PC-9 (cell line): ENCODE results near the gene HIVEP2. TPM values are rescaled to one million over a fixed set of nuclear protein-coding genes. Genes with fewer than 3 reads are reported as not detected.

Experiments used
- BruUV-seq: library from RNA; stranded (reverse); fragments of 400-500 nt; replicated peaks from 2 replicates; lab custom pipeline; 2021; lab: Mats Ljungman, UMichigan
- CTCF ChIA-PET: fragments of 300-600 bp; sonication (Branson Sonifier 250); formaldehyde crosslinking; loops from one replicate; lab custom pipeline; 2022; ENCODE audit warnings: antibody characterized with exemption; lab: Charles Lee
- POLR2A ChIA-PET: fragments of 300-600 bp; sonication (Branson Sonifier 250); formaldehyde crosslinking; loops from one replicate; lab custom pipeline; 2022; ENCODE audit warnings: antibody characterized with exemption; ENCODE audit not compliant: unreplicated experiment; lab: Charles Lee
- DNase-seq, 2 experiments: peaks; one replicate each; pipeline versions ENCODE4 v3.0.0 to v3.0.0-alpha.2; 2015 to 2022; ENCODE audit warnings: mixed read lengths in 1 of 2
- H2AFZ ChIP-seq: fragments of 200-600 bp; sonication (generic); 2 replicates; pipeline ENCODE4 v1.8.1; 2017; ENCODE audit warnings: antibody characterized with exemption
- H3F3A ChIP-seq: fragments of 200-600 bp; sonication (generic); 2 replicates; pipeline ENCODE4 v1.8.1; 2017; ENCODE audit warnings: antibody characterized with exemption, mild to moderate bottlenecking, low read depth; ENCODE audit not compliant: insufficient read depth
- H3K27ac ChIP-seq: fragments of 200-600 bp; sonication (generic); 2 replicates; pipeline ENCODE4 v1.6.1; 2016; ENCODE audit warnings: mixed run types
- H3K27me3 ChIP-seq: fragments of 200-600 bp; sonication (generic); 2 replicates; pipeline ENCODE4 v1.6.1; 2016; ENCODE audit warnings: low read depth, mixed run types; ENCODE audit not compliant: insufficient read depth
- H3K36me3 ChIP-seq: fragments of 200-600 bp; sonication (generic); 2 replicates; pipeline ENCODE4 v1.6.1; 2016; ENCODE audit warnings: low read depth, mixed run types
- H3K4me1 ChIP-seq: fragments of 200-600 bp; sonication (generic); replicated peaks from 2 replicates; pipeline ENCODE4 v1.6.1; 2016; ENCODE audit warnings: mixed run types; ENCODE audit not compliant: insufficient read depth
- H3K4me2 ChIP-seq: fragments of 200-600 bp; sonication (generic); 2 replicates; pipeline ENCODE4 v1.6.1; 2017; ENCODE audit warnings: mixed run types
- H3K4me3 ChIP-seq: fragments of 200-600 bp; sonication (generic); 2 replicates; pipeline ENCODE4 v1.6.1; 2016; ENCODE audit warnings: mixed run types
- H3K79me2 ChIP-seq: fragments of 200-600 bp; sonication (generic); 2 replicates; pipeline ENCODE4 v1.6.1; 2017; ENCODE audit warnings: low read depth, mixed run types
- H3K9me2 ChIP-seq: fragments of 200-600 bp; sonication (generic); 2 replicates; pipeline ENCODE4 v1.8.1; 2017; ENCODE audit warnings: mild to moderate bottlenecking; ENCODE audit not compliant: insufficient read depth
- H3K9me3 ChIP-seq: fragments of 200-600 bp; sonication (generic); 2 replicates; pipeline ENCODE4 v1.8.1; 2016; ENCODE audit warnings: low read depth; ENCODE audit not compliant: insufficient read depth
- H4K20me1 ChIP-seq: fragments of 200-600 bp; sonication (generic); 2 replicates; pipeline ENCODE4 v1.8.1; 2017; ENCODE audit not compliant: insufficient read depth
- CTCF ChIP-seq: fragments of 200-600 bp; sonication (generic); conservative IDR thresholded peaks from 2 replicates; pipeline ENCODE4 v1.6.1; 2017; ENCODE audit warnings: mixed run types, antibody characterized with exemption, mild to moderate bottlenecking, moderate library complexity
- EZH2 ChIP-seq: fragments of 200-600 bp; sonication (generic); IDR thresholded peaks from 2 replicates; pipeline ENCODE4 v1.8.0; 2017; ENCODE audit warnings: antibody characterized with exemption, low read depth
- intact Hi-C: fragments of 100-400 bp; cut with micrococcal nuclease; formaldehyde crosslinking; loops from one replicate; pipeline ENCODE4 v1.10.0; 2022; ENCODE audit not compliant: unreplicated experiment
- total RNA-seq: library from RNA; stranded (reverse); gene quantifications from 2 replicates; pipeline ENCODE4 v1.2.3, GENCODE V29; 2021

The HIVEP2 gene
- total RNA-seq, 1 experiment from 2014 or later: 10.3 TPM

- no peak overlapping the region for H3K4me3 ChIP-seq
- no peak for TF ChIP-seq EZH2
- no peak for TF ChIP-seq CTCF
- ChIA-PET POLR2A (no interaction called here), CTCF (no interaction called here)
- H3K79me2 ChIP-seq: no peaks in the 10 kb centered on the region
- no peaks in the 10 kb centered on the region for H3K9me2 ChIP-seq
- no peak for DNase-seq
- no peak overlapping the region for H3K4me2 ChIP-seq
- H3K27me3 ChIP-seq: no peaks in the 10 kb centered on the region
- H3K36me3 ChIP-seq: no peaks in the 10 kb centered on the region
- no peak overlapping the region for H2AFZ ChIP-seq
- no peaks in the 10 kb centered on the region for H3K4me1 ChIP-seq
- intact Hi-C loops: no loop called here
- H3F3A ChIP-seq: no peaks in the 10 kb centered on the region
- no peaks in the 10 kb centered on the region for H4K20me1 ChIP-seq
- H3K9me3 ChIP-seq: no peaks in the 10 kb centered on the region
- H3K27ac ChIP-seq: no peak overlapping the region
- BruUV-seq: no TSS peak
Observed at GRCh38 chr6:142771162-142771561, 173.8 kb downstream of the HIVEP2 start.

DNA sequence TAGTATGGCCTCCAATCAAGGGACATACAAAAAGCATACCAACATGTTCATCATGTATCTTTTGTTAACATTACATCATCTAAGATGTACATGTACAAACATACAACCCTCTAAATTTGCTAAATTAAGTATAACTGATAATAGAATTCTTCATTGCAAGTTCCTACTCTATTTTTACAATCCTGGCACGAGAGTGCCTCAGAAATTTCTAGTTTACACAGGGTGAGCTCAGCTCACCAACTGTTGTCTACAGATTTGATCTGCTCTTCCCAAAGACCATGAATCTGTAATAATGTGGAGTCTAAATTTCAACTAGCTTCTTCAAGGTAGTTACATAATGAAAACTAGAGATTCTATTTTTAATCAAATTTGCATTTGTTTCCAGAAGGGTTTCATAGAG, 179.7 kb downstream of the HIVEP2 start:
- BruUV-seq: no TSS peak
- Histone ChIP-seq H3F3A (peaks cover 5% of the 10 kb centered on the region; the same call in 1 of the 2 replicates), H2AFZ (no peak overlapping the region), H3K36me3 (peaks cover 11% of the 10 kb centered on the region; the same call in 1 of the 2 replicates), H3K27me3 (no peaks in the 10 kb centered on the region), H3K4me3 (no peak overlapping the region), H4K20me1 (no peaks in the 10 kb centered on the region), H3K9me2 (no peaks in the 10 kb centered on the region), H3K79me2 (no peaks in the 10 kb centered on the region), H3K4me1 (peaks cover 16% of the 10 kb centered on the region), H3K9me3 (no peaks in the 10 kb centered on the region), H3K4me2 (no peak overlapping the region), H3K27ac (no peak overlapping the region)
- DNase-seq: no peak
- POLR2A ChIA-PET: no interaction called here
- intact Hi-C loops: no loop called here
- CTCF ChIA-PET: no interaction called here
- TF ChIP-seq EZH2 (no peak), CTCF (no peak)

- Histone ChIP-seq H3K9me3 (no peaks in the 10 kb centered on the region), H3K27me3 (no peaks in the 10 kb centered on the region), H3K79me2 (no peaks in the 10 kb centered on the region), H3K27ac (0 out of 2 replicates have a peak overlapping the region, but pooled peaks have one; percentile 52), H3K4me1 (peaks cover 16% of the 10 kb centered on the region), H2AFZ (no peak overlapping the region), H3K9me2 (no peaks in the 10 kb centered on the region), H3K36me3 (peaks cover 21% of the 10 kb centered on the region; the same call in 1 of the 2 replicates), H4K20me1 (no peaks in the 10 kb centered on the region), H3K4me3 (no peak overlapping the region), H3K4me2 (no peak overlapping the region), H3F3A (peaks cover 5% of the 10 kb centered on the region; the same call in 1 of the 2 replicates)
- POLR2A ChIA-PET: no interaction called here
- intact Hi-C loops: no loop called here
- no TSS peak for BruUV-seq
- no peak for TF ChIP-seq CTCF
- TF ChIP-seq EZH2: no peak
- DNase-seq: no peak
- CTCF ChIA-PET: no interaction called here
Observed at GRCh38 chr6:142764311-142764710, 180.7 kb downstream of the HIVEP2 start.
